HepG2 (cell line): Measurements from ENCODE around the gene C16orf86. TPM values are rescaled to one million over a fixed set of nuclear protein-coding genes. Genes with fewer than 3 reads are reported as not detected.

Experiments
- ATAC-seq: fragments of 200-7000 bp; cut with Tn5 transposase; 3 replicates; pipeline ENCODE4 v1.9.1; 2020; ENCODE audit warnings: mild to moderate bottlenecking, moderate library complexity
- BruUV-seq: library from RNA; stranded (reverse); fragments of 400-500 nt; replicated peaks from 2 replicates; lab custom pipeline; 2021; lab: Mats Ljungman, UMichigan
- CTCF ChIA-PET: fragments of 300-600 bp; formaldehyde crosslinking; extraction: SDS; loops from one replicate; lab custom pipeline; 2021; ENCODE audit warnings: low total read pairs, inconsistent platforms, low intra/inter-chr PET ratio; lab: Yijun Ruan, JAX
- POLR2A ChIA-PET: fragments of 350-600 bp; sonication (Branson Sonifier 250); formaldehyde crosslinking; loops from one replicate; lab custom pipeline; 2020; ENCODE audit warnings: antibody characterized with exemption, inconsistent platforms; lab: Yijun Ruan, JAX
- DNase-seq: peaks from one replicate; pipeline ENCODE4 v3.0.0-alpha.2; 2015; ENCODE audit warnings: low spot score
- FAIRE-seq: peaks from 3 replicates; lab custom pipeline; 2011; peaks lifted over from hg19 to GRCh38; lab: Jason Lieb, UNC
- H2AFZ ChIP-seq: one replicate; pipeline ENCODE4 v1.6.1; 2011; ENCODE audit warnings: low read length, inconsistent platforms
- H3K27ac ChIP-seq: fragments of 300-600 bp; 3 replicates; pipeline ENCODE4 v1.8.0; 2011; ENCODE audit warnings: mixed run types, mild to moderate bottlenecking, mixed read lengths, low read length, inconsistent platforms; ENCODE audit not compliant: insufficient read depth; ENCODE audit errors: extremely low read length
- H3K27me3 ChIP-seq, 2 experiments: fragments of 200-600 bp in 1 of 2; 2 replicates in 1 of 2; 3 replicates in 1 of 2; pipeline versions ENCODE4 v1.6.0 to v1.8.0; 2011; ENCODE audit warnings: low read length in 2 of 2, mild to moderate bottlenecking in 2 of 2, moderate library complexity in 2 of 2, inconsistent platforms in 1 of 2; ENCODE audit not compliant: insufficient read depth in 2 of 2, control insufficient read depth in 1 of 2
- H3K36me3 ChIP-seq, 2 experiments: fragments of 200-600 bp in 1 of 2; replicated peaks in 1 of 2; 2 replicates in 1 of 2; 3 replicates in 1 of 2; pipeline versions ENCODE4 v1.5.1 to v1.8.0; 2011; ENCODE audit warnings: low read length in 2 of 2, inconsistent platforms in 1 of 2; ENCODE audit not compliant: insufficient read depth in 2 of 2, control insufficient read depth in 1 of 2
- H3K4me1 ChIP-seq: 2 replicates; pipeline ENCODE4 v1.5.1; 2012; ENCODE audit warnings: low read length, inconsistent platforms; ENCODE audit not compliant: insufficient read depth
- H3K4me2 ChIP-seq: 2 replicates; pipeline ENCODE4 v1.6.0; 2011; ENCODE audit warnings: low read depth, low read length, inconsistent platforms
- H3K4me3 ChIP-seq, 3 experiments: fragments of 200-600 bp in 1 of 3; sonication (generic), shearing (Covaris generic) in 1 of 3; replicated peaks in 1 of 3; 2 replicates each; pipeline ENCODE4 v1.5.1; 2011 to 2016; ENCODE audit warnings: low read length in 3 of 3, inconsistent platforms in 2 of 3, low read depth in 2 of 3, mild to moderate bottlenecking in 2 of 3, control low read depth in 1 of 3, mixed read lengths in 1 of 3; ENCODE audit not compliant: insufficient read depth in 1 of 3
- H3K79me2 ChIP-seq: one replicate; pipeline ENCODE4 v1.6.1; 2011; ENCODE audit warnings: low read length, inconsistent platforms; ENCODE audit not compliant: insufficient read depth
- H3K9ac ChIP-seq: 2 replicates; pipeline ENCODE4 v1.6.0; 2011; ENCODE audit warnings: mild to moderate bottlenecking, low read depth, low read length, inconsistent platforms; ENCODE audit not compliant: insufficient read depth
- H3K9me3 ChIP-seq: 2 replicates; pipeline ENCODE4 v1.5.1; 2012; ENCODE audit warnings: mild to moderate bottlenecking, low read length
- H4K20me1 ChIP-seq: 2 replicates; pipeline ENCODE4 v1.6.0; 2011; ENCODE audit warnings: inconsistent platforms, mild to moderate bottlenecking, low read length, moderate library complexity; ENCODE audit not compliant: insufficient read depth
- CENPX ChIP-seq: sonication (generic); formaldehyde crosslinking; IDR thresholded peaks from 2 replicates; pipeline ENCODE4 v1.9.0; 2021; ENCODE audit warnings: mild to moderate bottlenecking, missing genetic modification reagents, moderate library complexity
- EZH2 ChIP-seq: conservative IDR thresholded peaks from 2 replicates; pipeline ENCODE4 v1.6.1; 2012; ENCODE audit warnings: mild to moderate bottlenecking, low read depth, low read length, moderate library complexity
- GABPB1 ChIP-seq: IDR thresholded peaks from 2 replicates; pipeline ENCODE4 v1.6.1; 2016; ENCODE audit warnings: mild to moderate bottlenecking, missing genetic modification reagents, moderate library complexity, missing compliant biosample characterization
- GATAD2A ChIP-seq: IDR thresholded peaks from 2 replicates; pipeline ENCODE4 v1.6.1; 2016
- MIER3 ChIP-seq: IDR thresholded peaks from 2 replicates; pipeline ENCODE4 v1.6.1; 2016; ENCODE audit warnings: missing compliant biosample characterization, borderline replicate concordance
- NFKB2 ChIP-seq: sonication (generic); formaldehyde crosslinking; IDR thresholded peaks from 2 replicates; pipeline ENCODE4 v1.4.0; 2020; ENCODE audit warnings: missing genetic modification reagents, borderline replicate concordance
- PCBP1 ChIP-seq: fragments of 200-400 bp; formaldehyde crosslinking; IDR thresholded peaks from 2 replicates; pipeline ENCODE4 v1.6.1; 2017; ENCODE audit warnings: mild to moderate bottlenecking, low read depth, low read length, borderline replicate concordance
- TARDBP ChIP-seq: sonication (generic); formaldehyde crosslinking; IDR thresholded peaks from 2 replicates; pipeline ENCODE4 v1.8.0; 2022; ENCODE audit warnings: mild to moderate bottlenecking, missing genetic modification reagents
- ZNF224 ChIP-seq: sonication (generic); formaldehyde crosslinking; IDR thresholded peaks from 2 replicates; pipeline ENCODE4 v1.5.0; 2020; ENCODE audit warnings: mild to moderate bottlenecking, missing genetic modification reagents
- ZNF780A ChIP-seq: sonication (generic); formaldehyde crosslinking; IDR thresholded peaks from 2 replicates; pipeline ENCODE4 v1.8.0; 2022; ENCODE audit warnings: mild to moderate bottlenecking, missing genetic modification reagents, moderate library complexity
- WGBS: methylation state at CpG from one replicate; pipeline ENCODE4 v1.1.6; 2017; ENCODE audit warnings: low lambda C conversion rate; 5-methylcytosine and 5-hydroxymethylcytosine counted together
- in situ Hi-C: cut with HindIII; loops from 2 replicates; pipeline ENCODE4 v1.10.0; 2017; ENCODE audit warnings: low pct_unique_long_range_greater_than_20kb; ENCODE audit not compliant: extremely low pct_ligation_motif_present
- intact Hi-C: fragments of 100-400 bp; cut with micrococcal nuclease; formaldehyde crosslinking; loops from one replicate; pipeline ENCODE4 v1.10.0; 2022; ENCODE audit not compliant: unreplicated experiment
- polyA plus RNA-seq, 8 experiments: library from polyadenylated mRNA; depleted of rRNA in 3 of 8; stranded (reverse) in 7 of 8; unstranded in 1 of 8; fragments of >200 nt; fragmentation: Illumina TruSeq in 4 of 8; extraction: Trizol in 4 of 8; gene quantifications; 2 replicates each; pipeline versions ENCODE4 v1.2.1 to v1.2.3, GENCODE V29; 2011 to 2016; ENCODE audit warnings: low read depth in 4 of 8, missing spikeins in 1 of 8, mixed read lengths in 1 of 8; ENCODE audit not compliant: insufficient read depth in 1 of 8
- total RNA-seq, 5 experiments: library from RNA; depleted of rRNA; stranded (reverse); fragments of >200 nt; fragmentation: Illumina TruSeq; extraction: Trizol; gene quantifications; 2 replicates each; pipeline ENCODE4 v1.2.3, GENCODE V29; 2016; ENCODE audit warnings: low read depth in 1 of 5
- TF ChIP-seq, protein P1 (sequence below), 2 experiments: sonication (generic) in 1 of 2; formaldehyde crosslinking in 1 of 2; IDR thresholded peaks; 2 replicates each; pipeline versions ENCODE4 v1.4.0 to v1.6.1; 2016 to 2020; ENCODE audit warnings: borderline replicate concordance in 1 of 2, low read depth in 1 of 2, mild to moderate bottlenecking in 1 of 2, missing genetic modification reagents in 1 of 2

C16orf86 gene
- total and polyA plus RNA-seq, 2 of the 13 experiments (the other 11 are each of a cell fraction or from before 2014, with no cell fraction given): 1.5 to 3.1 TPM

DNA sequence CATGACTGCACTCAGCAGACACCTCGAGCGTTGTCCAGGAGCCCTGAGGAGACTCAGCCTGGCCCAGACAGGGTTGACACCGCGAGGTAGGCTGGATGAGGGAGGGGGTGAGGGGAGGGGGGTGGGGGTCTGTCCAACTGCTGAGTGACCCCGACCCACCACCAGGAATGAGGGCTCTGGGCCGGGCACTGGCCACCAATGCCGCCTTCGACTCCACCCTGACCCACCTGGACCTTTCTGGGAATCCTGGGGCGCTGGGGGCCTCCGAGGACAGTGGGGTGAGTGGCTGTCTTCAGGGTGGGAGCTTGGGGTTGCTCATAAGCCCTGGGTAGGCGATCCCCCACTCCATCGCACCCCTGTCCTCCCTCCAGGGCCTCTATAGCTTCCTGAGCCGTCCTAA lies 18.9 kb upstream of the C16orf86 start:
- in situ Hi-C loops: loop anchor here (5.0 kb wide), 1 partner anchor 100 kb away; no protein-coding TSS in a partner anchor
- H3K79me2 ChIP-seq: no peaks in the 10 kb centered on the region
- H3K9ac ChIP-seq: no peak overlapping the region
- POLR2A ChIA-PET: interaction anchor here (1.3 kb wide), 1 partner anchor 127 kb away, joined by 3 read pairs; no protein-coding TSS in a partner anchor
- no peaks in the 10 kb centered on the region for H3K9me3 ChIP-seq
- ATAC-seq (no peak), FAIRE-seq (no peak), DNase-seq (no peak)
- no peaks in the 10 kb centered on the region for H3K36me3 ChIP-seq
- H3K27me3 ChIP-seq: peaks cover 18 to 73% of the 10 kb centered on the region in 2 experiments
- peaks cover 32% of the 10 kb centered on the region for H3K4me1 ChIP-seq
- no TSS peak for BruUV-seq
- WGBS: 48% methylated on average over 9 of the region's 13 CpGs
- intact Hi-C loops: no loop called here
- TF ChIP-seq TARDBP (CRISPR knock-in tag): no peak
- TF ChIP-seq PCBP1: 0 out of 2 replicates have a peak, but pooled peaks have one; percentile 31
- peak overlapping the region in 1 of 3 experiments; percentile 44; a peak in 1 of 6 replicates for H3K4me3 ChIP-seq
- H3K27ac ChIP-seq: no peak overlapping the region
- H3K4me2 ChIP-seq: peak overlapping the region; percentile 48; the same call in 1 of the 2 replicates
- no peak overlapping the region for H2AFZ ChIP-seq
- H4K20me1 ChIP-seq: peaks cover 11% of the 10 kb centered on the region
- CTCF ChIA-PET: no interaction called here

DNA sequence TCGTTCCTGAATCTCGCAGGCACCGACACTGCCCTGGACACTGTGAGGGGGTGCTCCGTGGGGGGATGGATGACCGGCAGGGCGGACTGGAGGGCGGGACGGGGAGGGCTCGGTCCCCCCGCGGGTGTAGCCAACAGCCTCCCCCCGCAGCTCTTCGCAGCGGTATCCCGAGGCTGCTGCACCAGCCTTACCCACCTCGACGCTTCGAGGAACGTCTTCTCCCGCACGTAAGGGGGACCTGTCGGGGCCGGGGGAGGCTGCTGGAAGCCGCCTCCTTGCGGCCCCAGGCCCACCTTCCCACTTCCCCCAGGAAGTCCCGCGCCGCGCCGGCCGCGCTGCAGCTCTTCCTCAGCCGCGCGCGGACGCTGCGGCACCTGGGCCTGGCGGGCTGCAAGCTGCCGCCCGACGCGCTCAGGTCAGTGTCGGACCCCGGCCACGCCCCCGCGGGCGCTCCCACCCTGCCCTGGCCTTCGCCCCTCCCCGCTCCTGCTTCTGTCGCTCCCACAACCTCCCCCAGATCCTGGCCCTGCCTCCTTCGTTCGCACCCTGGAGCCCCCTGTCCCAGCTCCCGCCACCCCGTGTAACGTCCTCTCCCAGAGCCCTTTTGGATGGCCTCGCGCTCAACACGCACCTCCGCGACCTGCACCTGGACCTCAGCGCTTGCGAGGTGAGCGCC lies 18.4 kb upstream of the C16orf86 start:
- POLR2A ChIA-PET: interaction anchor here (0.8 to 1.3 kb wide), 2 partner anchors 12 to 127 kb away, joined by 3 read pairs; partner anchors contain the start of gene ACD
- 45% methylated on average over 47 of the region's 65 CpGs for WGBS
- no peak for TF ChIP-seq ZNF780A (CRISPR knock-in tag)
- no peak for TF ChIP-seq MIER3 (CRISPR knock-in tag)
- no peak for TF ChIP-seq GATAD2A (CRISPR knock-in tag)
- no peak for TF ChIP-seq CENPX (CRISPR knock-in tag)
- TF ChIP-seq GABPB1 (CRISPR knock-in tag): peak; percentile 13; the same call in 1 of the 2 replicates
- 0 out of 2 replicates have a peak, but pooled peaks have one; percentile 38 for TF ChIP-seq NFKB2 (CRISPR knock-in tag)
- TF ChIP-seq ZNF224 (CRISPR knock-in tag): no peak
- peak; percentile 86 for TF ChIP-seq EZH2
- TF ChIP-seq, protein P1, sequence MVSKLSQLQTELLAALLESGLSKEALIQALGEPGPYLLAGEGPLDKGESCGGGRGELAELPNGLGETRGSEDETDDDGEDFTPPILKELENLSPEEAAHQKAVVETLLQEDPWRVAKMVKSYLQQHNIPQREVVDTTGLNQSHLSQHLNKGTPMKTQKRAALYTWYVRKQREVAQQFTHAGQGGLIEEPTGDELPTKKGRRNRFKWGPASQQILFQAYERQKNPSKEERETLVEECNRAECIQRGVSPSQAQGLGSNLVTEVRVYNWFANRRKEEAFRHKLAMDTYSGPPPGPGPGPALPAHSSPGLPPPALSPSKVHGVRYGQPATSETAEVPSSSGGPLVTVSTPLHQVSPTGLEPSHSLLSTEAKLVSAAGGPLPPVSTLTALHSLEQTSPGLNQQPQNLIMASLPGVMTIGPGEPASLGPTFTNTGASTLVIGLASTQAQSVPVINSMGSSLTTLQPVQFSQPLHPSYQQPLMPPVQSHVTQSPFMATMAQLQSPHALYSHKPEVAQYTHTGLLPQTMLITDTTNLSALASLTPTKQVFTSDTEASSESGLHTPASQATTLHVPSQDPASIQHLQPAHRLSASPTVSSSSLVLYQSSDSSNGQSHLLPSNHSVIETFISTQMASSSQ (IDR thresholded peaks at IDR 0.05; ENCODE audit: low read depth): no peak
- TF ChIP-seq, protein P1 (CRISPR knock-in tag; IDR thresholded peaks at IDR 0.05; ENCODE audit: borderline replicate concordance): 0 out of 2 replicates have a peak, but pooled peaks have one; percentile 29

More for the DNA sequence above, 18.4 kb upstream of the C16orf86 start:
- no peaks in the 10 kb centered on the region for H3K9me3 ChIP-seq
- H3K4me1 ChIP-seq: peaks cover 33% of the 10 kb centered on the region
- no peaks in the 10 kb centered on the region for H3K36me3 ChIP-seq
- CTCF ChIA-PET: no interaction called here
- no peak overlapping the region for H3K9ac ChIP-seq
- H3K4me2 ChIP-seq: peak overlapping the region; percentile 48
- DNase-seq: no peak
- no peaks in the 10 kb centered on the region for H3K79me2 ChIP-seq
- H3K27ac ChIP-seq: no peak overlapping the region
- H3K27me3 ChIP-seq: peaks cover 18 to 75% of the 10 kb centered on the region in 2 experiments
- intact Hi-C loops: no loop called here
- peak overlapping the region in 1 of 3 experiments; percentile 44; a peak in 1 of 6 replicates for H3K4me3 ChIP-seq
- no peak for FAIRE-seq
- no TSS peak for BruUV-seq
- 0 out of 3 replicates have a peak, but pooled peaks have one; percentile 4 for ATAC-seq
- H4K20me1 ChIP-seq: peaks cover 11% of the 10 kb centered on the region
- in situ Hi-C loops: loop anchor here (5.0 kb wide), 1 partner anchor 101 kb away; no protein-coding TSS in a partner anchor
- H2AFZ ChIP-seq: no peak overlapping the region
